ACHN (cell line): Measurements from ENCODE around the gene FBXW8.

ENCODE experiments used
- DNase-seq: peaks from one replicate; pipeline ENCODE4 v3.0.0-alpha.2; 2015
- in situ Hi-C: cut with HindIII; loops from 2 replicates; pipeline ENCODE4 v1.10.0; 2017; ENCODE audit warnings: low sequenced_read_pairs, low pct_ligation_motif_present, low pct_unique_long_range_greater_than_20kb

The FBXW8 gene

GRCh38 chr12:116910645-116911451 lies at the start of gene FBXW8:
TSS of gene FBXW8 (plus strand) at chr12:116910950. CDS start at chr12:116911038, 88 bp downstream.
- peak; percentile 83 for DNase-seq
- in situ Hi-C loops, result loop anchor here (25.0 kb wide), 1 partner anchor 199 kb away; no protein-coding TSS in a partner anchor

GRCh38 chr12:116861320-116861719 lies 49.4 kb upstream of the FBXW8 start:
- in situ Hi-C loops, result no loop called here
- no peak for DNase-seq

GRCh38 chr12:116862167-116862566 lies 48.6 kb upstream of the FBXW8 start:
- in situ Hi-C loops, result no loop called here
- DNase-seq, result no peak

GRCh38 chr12:116863275-116863767 lies 47.4 kb upstream of the FBXW8 start:
- in situ Hi-C loops, result no loop called here
- DNase-seq, result peak; percentile 49

- peak; percentile 81 for DNase-seq
- in situ Hi-C loops, result no loop called here
Observed at GRCh38 chr12:116864371-116865160, 46.2 kb upstream of the FBXW8 start.

- no peak for DNase-seq
- in situ Hi-C loops, result no loop called here
Observed at GRCh38 chr12:116867523-116867922, 43.2 kb upstream of the FBXW8 start.

GRCh38 chr12:116870306-116870705 lies 40.4 kb upstream of the FBXW8 start:
- no peak for DNase-seq
- in situ Hi-C loops, result no loop called here

- in situ Hi-C loops, result no loop called here
Observed at GRCh38 chr12:116874324-116874995, 36.3 kb upstream of the FBXW8 start.

GRCh38 chr12:116876151-116876869 lies 34.4 kb upstream of the FBXW8 start:
- no peak for DNase-seq
- in situ Hi-C loops, result no loop called here

More at GRCh38 chr12:116874324-116874995, 36.3 kb upstream of the FBXW8 start:
- DNase-seq, result no peak

GRCh38 chr12:116878567-116879508 lies 31.9 kb upstream of the FBXW8 start:
- in situ Hi-C loops, result no loop called here
- peak; percentile 28 for DNase-seq

- DNase-seq, result no peak
- in situ Hi-C loops, result no loop called here
Observed at GRCh38 chr12:116879509-116880212, 31.1 kb upstream of the FBXW8 start.

- DNase-seq, result no peak
- in situ Hi-C loops, result no loop called here
Observed at GRCh38 chr12:116880213-116880816, 30.4 kb upstream of the FBXW8 start.

- DNase-seq, result peak; percentile 78
- in situ Hi-C loops, result no loop called here
Observed at GRCh38 chr12:116880817-116881324, 29.9 kb upstream of the FBXW8 start.

GRCh38 chr12:116881325-116881876 lies 29.3 kb upstream of the FBXW8 start, which contains the start of gene HRK:
TSS of gene HRK (minus strand) at chr12:116881441. CDS start at chr12:116881307, 134 bp downstream.
- no peak for DNase-seq
- in situ Hi-C loops, result no loop called here

GRCh38 chr12:116881877-116882507 lies 28.8 kb upstream of the FBXW8 start:
- DNase-seq, result no peak
- in situ Hi-C loops, result no loop called here
